Measurements from ENCODE around the gene VPS37C. TPM values are rescaled to one million over a fixed set of nuclear protein-coding genes. Genes with fewer than 3 reads are reported as not detected.

Gene VPS37C
- total RNA-seq, 1 donor, result 15.5 TPM

GRCh38 chr11:61126256-61126655 is 35.0 kb downstream of the VPS37C start:
- TF ChIP-seq CTCF (IDR thresholded peaks at IDR 0.05; ENCODE audit: insufficient read depth, low read depth, low read length), result no peak
- DNase-seq (ENCODE audit: low read depth), result no peak
- no peak overlapping the region for H3K4me3 ChIP-seq (ENCODE audit: low read depth, low read length)

GRCh38 chr11:61125310-61125684 is 35.9 kb downstream of the VPS37C start:
- TF ChIP-seq CTCF (IDR thresholded peaks at IDR 0.05; ENCODE audit: insufficient read depth, low read depth, low read length), result no peak
- H3K4me3 ChIP-seq (ENCODE audit: low read depth, low read length), result no peak overlapping the region
- no peak for DNase-seq (ENCODE audit: low read depth)

- DNase-seq (ENCODE audit: low read depth), result no peak
- TF ChIP-seq CTCF (IDR thresholded peaks at IDR 0.05; ENCODE audit: insufficient read depth, low read depth, low read length), result no peak
- H3K4me3 ChIP-seq (ENCODE audit: low read depth, low read length), result no peak overlapping the region
Measured at GRCh38 chr11:61124574-61125309, 36.5 kb downstream of the VPS37C start.

- DNase-seq (ENCODE audit: low read depth), result no peak
- TF ChIP-seq CTCF (IDR thresholded peaks at IDR 0.05; ENCODE audit: insufficient read depth, low read depth, low read length), result no peak
- H3K4me3 ChIP-seq (ENCODE audit: low read depth, low read length), result no peak overlapping the region
Measured at GRCh38 chr11:61123775-61124571, 37.3 kb downstream of the VPS37C start.

- no peak for TF ChIP-seq CTCF (IDR thresholded peaks at IDR 0.05; ENCODE audit: insufficient read depth, low read depth, low read length)
- DNase-seq (ENCODE audit: low read depth), result no peak
- no peak overlapping the region for H3K4me3 ChIP-seq (ENCODE audit: low read depth, low read length)
Measured at GRCh38 chr11:61122761-61123160, 38.5 kb downstream of the VPS37C start.

GRCh38 chr11:61121917-61122316 is 39.3 kb downstream of the VPS37C start:
- no peak for TF ChIP-seq CTCF (IDR thresholded peaks at IDR 0.05; ENCODE audit: insufficient read depth, low read depth, low read length)
- no peak overlapping the region for H3K4me3 ChIP-seq (ENCODE audit: low read depth, low read length)
- no peak for DNase-seq (ENCODE audit: low read depth)
